A549 (cell line): Measurements from ENCODE around the gene FGF19. TPM values are rescaled to one million over a fixed set of nuclear protein-coding genes. Genes with fewer than 3 reads are reported as not detected.
A peak's percentile ranks its signal among the peaks of the same experiment; 100 is the strongest.

Source experiments
- ATAC-seq, 2 experiments: fragments of 200-7000 bp in 1 of 2; fragments of >200 bp in 1 of 2; cut with Nextera tagmentation in 1 of 2; cut with Tn5 transposase in 1 of 2; 3 replicates each; pipeline versions ENCODE4 v1.8.0 to v1.9.1; 2018 to 2020; ENCODE audit warnings: mild to moderate bottlenecking in 1 of 2, moderate library complexity in 1 of 2
- CTCF ChIA-PET: fragments of 300-600 bp; sonication (Branson Sonifier 250); formaldehyde crosslinking; extraction: SDS; loops from one replicate; lab custom pipeline; 2021; ENCODE audit warnings: antibody characterized with exemption, inconsistent platforms; lab: Yijun Ruan, JAX
- POLR2A ChIA-PET: fragments of 350-600 bp; formaldehyde crosslinking; extraction: SDS; loops from one replicate; lab custom pipeline; 2021; ENCODE audit warnings: antibody characterized with exemption, inconsistent platforms; lab: Yijun Ruan, JAX
- DNase-seq, 2 experiments: peaks; one replicate each; pipeline versions ENCODE4 v3.0.0 to v3.0.0-alpha.2; 2011 to 2016; ENCODE audit warnings: low read depth in 1 of 2, low spot score in 1 of 2
- FAIRE-seq: peaks from 2 replicates; lab custom pipeline; 2011; peaks lifted over from hg19 to GRCh38; lab: Jason Lieb, UNC
- H3K27ac ChIP-seq, 2 experiments: fragments of >200 bp; sonication (Bioruptor Twin); formaldehyde crosslinking; 3 replicates each; pipeline ENCODE4 v1.5.1; 2016 to 2017
- H3K4me1 ChIP-seq: fragments of >200 bp; sonication (Bioruptor Twin); formaldehyde crosslinking; 3 replicates; pipeline ENCODE4 v1.6.1; 2016
- H3K4me2 ChIP-seq: fragments of >200 bp; sonication (Bioruptor Twin); formaldehyde crosslinking; 3 replicates; pipeline ENCODE4 v1.6.1; 2016
- H3K4me3 ChIP-seq: fragments of >200 bp; sonication (Bioruptor Twin); formaldehyde crosslinking; 3 replicates; pipeline ENCODE4 v1.5.1; 2016
- H3K9me3 ChIP-seq: fragments of >200 bp; sonication (Bioruptor Twin); formaldehyde crosslinking; 3 replicates; pipeline ENCODE4 v1.6.1; 2016
- HOXA7 ChIP-seq: fragments of 250-450 bp; sonication (Bioruptor Pico); IDR thresholded peaks from 2 replicates; pipeline ENCODE4 v1.5.0; 2020; ENCODE audit warnings: mild to moderate bottlenecking, moderate library complexity
- HOXB13 ChIP-seq: fragments of 250-450 bp; sonication (Bioruptor Pico); IDR thresholded peaks from 2 replicates; pipeline ENCODE4 v1.5.0; 2020; ENCODE audit warnings: low read depth, mild to moderate bottlenecking, moderate library complexity
- JUNB ChIP-seq: fragments of >200 bp; sonication (Bioruptor Twin); formaldehyde crosslinking; IDR thresholded peaks from 2 replicates; pipeline ENCODE4 v1.6.1; 2016
- MYC ChIP-seq: IDR thresholded peaks from 2 replicates; pipeline ENCODE4 v1.6.1; 2012; ENCODE audit warnings: mild to moderate bottlenecking, inconsistent platforms, low read length, improper control_type of control experiment, borderline replicate concordance
- NFE2L2 ChIP-seq: fragments of 150-350 bp; conservative IDR thresholded peaks from 2 replicates; pipeline ENCODE4 v1.6.1; 2014; ENCODE audit warnings: low read length
- PHF8 ChIP-seq: fragments of 200-600 bp; sonication (generic); IDR thresholded peaks from 2 replicates; pipeline ENCODE4 v1.6.1; 2016; ENCODE audit warnings: low read depth, mild to moderate bottlenecking, antibody characterized with exemption, moderate library complexity, borderline replicate concordance
- POLR2A ChIP-seq: IDR thresholded peaks from 2 replicates; pipeline ENCODE4 v1.6.1; 2012; ENCODE audit warnings: mild to moderate bottlenecking, low read length
- RNF2 ChIP-seq: fragments of 200-600 bp; sonication (generic); IDR thresholded peaks from 2 replicates; pipeline ENCODE4 v1.6.1; 2016; ENCODE audit warnings: low read depth, mild to moderate bottlenecking, antibody characterized with exemption, moderate library complexity, borderline replicate concordance
- TP53 ChIP-seq: fragments of 250-450 bp; sonication (Bioruptor Pico); IDR thresholded peaks from 2 replicates; pipeline ENCODE4 v1.5.0; 2021; ENCODE audit warnings: mild to moderate bottlenecking, moderate library complexity
- ZC3H11A ChIP-seq: fragments of 450-650 bp; IDR thresholded peaks from 2 replicates; pipeline ENCODE4 v1.6.1; 2014; ENCODE audit warnings: antibody characterized with exemption, mild to moderate bottlenecking
- ZSCAN20 ChIP-seq: fragments of 250-450 bp; sonication (Bioruptor Pico); IDR thresholded peaks from 2 replicates; pipeline ENCODE4 v1.8.0; 2022; ENCODE audit warnings: mild to moderate bottlenecking, moderate library complexity
- WGBS: methylation state at CpG from one replicate; pipeline ENCODE4 v1.1.6; 2017; ENCODE audit errors: missing lambda C conversion rate; 5-methylcytosine and 5-hydroxymethylcytosine counted together
- polyA plus RNA-seq, 4 experiments: library from polyadenylated mRNA; depleted of rRNA in 3 of 4; stranded (reverse); fragments of >200 nt; fragmentation: RNase III in 1 of 4; extraction: RNeasy Plus Mini Kit Qiagen cat#74134 plus additional on column Dnase treatment in 1 of 4; gene quantifications; 2 replicates in 3 of 4; 3 replicates in 1 of 4; pipeline ENCODE4 v1.2.3, GENCODE V29; 2011 to 2017
- TF ChIP-seq, protein P1 (sequence below): fragments of 150-350 bp; IDR thresholded peaks from 2 replicates; pipeline ENCODE4 v1.6.1; 2014; ENCODE audit warnings: low read depth, mild to moderate bottlenecking, low read length
- TF ChIP-seq, protein P2 (sequence below): fragments of 250-450 bp; sonication (Bioruptor Pico); IDR thresholded peaks from 2 replicates; pipeline ENCODE4 v1.5.0; 2020; ENCODE audit warnings: low read depth, mild to moderate bottlenecking, moderate library complexity
- TF ChIP-seq, protein P3 (sequence below): fragments of 450-650 bp; IDR thresholded peaks from 2 replicates; pipeline ENCODE4 v1.6.1; 2014; ENCODE audit warnings: antibody characterized with exemption
- TF ChIP-seq, protein P4 (sequence below): fragments of 200-600 bp; sonication (generic); IDR thresholded peaks from 2 replicates; pipeline ENCODE4 v1.6.1; 2016; ENCODE audit warnings: antibody characterized with exemption, mild to moderate bottlenecking, moderate library complexity
- TF ChIP-seq, protein P5 (sequence below): IDR thresholded peaks from 2 replicates; pipeline ENCODE4 v1.6.1; 2012
- TF ChIP-seq, protein P6 (sequence below): IDR thresholded peaks from 2 replicates; pipeline ENCODE4 v1.6.1; 2012

The FGF19 gene
- polyA plus RNA-seq, 2 of the 4 experiments (the other 2 are of a cell fraction) = 0.05 to 0.31 TPM

DNA sequence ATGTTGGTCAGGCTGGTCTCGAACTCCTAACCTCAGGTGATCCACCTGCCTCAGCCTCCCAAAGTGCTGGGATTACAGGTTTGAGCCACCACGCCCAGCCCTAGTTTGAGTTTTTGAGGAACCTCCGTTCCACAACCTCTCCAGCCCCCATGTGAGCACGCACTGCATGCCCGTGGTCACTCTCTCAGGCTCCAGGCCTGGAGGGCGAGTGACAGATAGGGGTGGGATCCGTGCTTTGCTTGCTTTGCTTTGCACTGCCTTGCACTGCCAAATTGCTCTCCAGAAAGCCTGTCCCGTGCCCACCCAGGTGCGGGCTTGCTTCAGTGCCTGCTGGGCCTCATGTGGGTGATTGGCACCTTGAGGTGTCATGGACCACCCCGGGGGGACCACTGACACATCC lies 41.4 kb upstream of the FGF19 start:
- no peak for FAIRE-seq
- CTCF ChIA-PET = no interaction called here
- Histone ChIP-seq H3K4me2 (no peak overlapping the region), H3K9me3 (no peaks in the 10 kb centered on the region), H3K27ac (no peak overlapping the region), H3K4me1 (peaks cover 7% of the 10 kb centered on the region; the same call in 1 of the 3 replicates)
- WGBS = 96% methylated on average over 7 of the region's 10 CpGs
- ATAC-seq = no peak
- no peak for DNase-seq
- TF ChIP-seq, protein P1, sequence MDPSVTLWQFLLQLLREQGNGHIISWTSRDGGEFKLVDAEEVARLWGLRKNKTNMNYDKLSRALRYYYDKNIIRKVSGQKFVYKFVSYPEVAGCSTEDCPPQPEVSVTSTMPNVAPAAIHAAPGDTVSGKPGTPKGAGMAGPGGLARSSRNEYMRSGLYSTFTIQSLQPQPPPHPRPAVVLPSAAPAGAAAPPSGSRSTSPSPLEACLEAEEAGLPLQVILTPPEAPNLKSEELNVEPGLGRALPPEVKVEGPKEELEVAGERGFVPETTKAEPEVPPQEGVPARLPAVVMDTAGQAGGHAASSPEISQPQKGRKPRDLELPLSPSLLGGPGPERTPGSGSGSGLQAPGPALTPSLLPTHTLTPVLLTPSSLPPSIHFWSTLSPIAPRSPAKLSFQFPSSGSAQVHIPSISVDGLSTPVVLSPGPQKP = no peak
- no peak for TF ChIP-seq RNF2
- no peak for TF ChIP-seq TP53
- TF ChIP-seq, protein P2, sequence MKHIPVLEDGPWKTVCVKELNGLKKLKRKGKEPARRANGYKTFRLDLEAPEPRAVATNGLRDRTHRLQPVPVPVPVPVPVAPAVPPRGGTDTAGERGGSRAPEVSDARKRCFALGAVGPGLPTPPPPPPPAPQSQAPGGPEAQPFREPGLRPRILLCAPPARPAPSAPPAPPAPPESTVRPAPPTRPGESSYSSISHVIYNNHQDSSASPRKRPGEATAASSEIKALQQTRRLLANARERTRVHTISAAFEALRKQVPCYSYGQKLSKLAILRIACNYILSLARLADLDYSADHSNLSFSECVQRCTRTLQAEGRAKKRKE (CRISPR knock-in tag) = no peak
- TF ChIP-seq HOXA7 = no peak
- TF ChIP-seq, all 56 proteins: peak for 0
- no peak overlapping the region for H3K4me3 ChIP-seq
- POLR2A ChIA-PET = no interaction called here

DNA sequence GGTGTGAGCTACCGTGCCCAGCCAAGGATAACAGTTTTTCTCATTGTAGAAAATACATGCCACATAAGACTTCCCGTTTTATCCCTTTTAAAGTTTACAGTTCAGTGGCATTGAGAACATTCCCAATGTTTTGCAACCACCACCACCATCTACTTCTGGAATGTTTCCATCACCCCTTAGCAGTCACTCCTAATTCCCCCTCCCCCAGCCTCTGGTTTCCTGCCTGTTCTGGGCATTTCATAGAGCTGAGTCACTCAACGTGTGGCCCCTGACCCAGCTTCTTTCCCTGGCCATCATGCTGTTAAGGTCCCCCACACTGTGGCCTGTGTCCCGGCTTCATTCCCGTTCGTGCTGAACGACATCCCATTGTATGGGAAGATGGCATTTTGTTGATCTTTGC lies 40.6 kb upstream of the FGF19 start:
- Histone ChIP-seq H3K27ac (0 out of 6 replicates have a peak overlapping the region, but pooled peaks of 1 of the 2 experiments have one; percentile 2), H3K4me3 (no peak overlapping the region), H3K4me2 (no peak overlapping the region), H3K9me3 (no peaks in the 10 kb centered on the region), H3K4me1 (peaks cover 7% of the 10 kb centered on the region; the same call in 1 of the 3 replicates)
- ATAC-seq (peak in 1 of 2 experiments; percentile 26; a peak in 1 of 6 replicates), FAIRE-seq (no peak), DNase-seq (peak in 1 of 2 experiments; percentile 16)
- ChIA-PET CTCF (interaction anchor here (0.5 kb wide), 1 partner anchor 116 kb away, joined by 3 read pairs; no protein-coding TSS in a partner anchor), POLR2A (no interaction called here)
- TF ChIP-seq MYC (no peak), ZSCAN20 (CRISPR knock-in tag) (no peak), POLR2A (no peak), HOXB13 (CRISPR knock-in tag) (no peak), PHF8 (no peak), JUNB (no peak), ZC3H11A (no peak), NFE2L2 (no peak)
- TF ChIP-seq, protein P3, sequence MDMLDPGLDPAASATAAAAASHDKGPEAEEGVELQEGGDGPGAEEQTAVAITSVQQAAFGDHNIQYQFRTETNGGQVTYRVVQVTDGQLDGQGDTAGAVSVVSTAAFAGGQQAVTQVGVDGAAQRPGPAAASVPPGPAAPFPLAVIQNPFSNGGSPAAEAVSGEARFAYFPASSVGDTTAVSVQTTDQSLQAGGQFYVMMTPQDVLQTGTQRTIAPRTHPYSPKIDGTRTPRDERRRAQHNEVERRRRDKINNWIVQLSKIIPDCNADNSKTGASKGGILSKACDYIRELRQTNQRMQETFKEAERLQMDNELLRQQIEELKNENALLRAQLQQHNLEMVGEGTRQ = no peak
- TF ChIP-seq, protein P4, sequence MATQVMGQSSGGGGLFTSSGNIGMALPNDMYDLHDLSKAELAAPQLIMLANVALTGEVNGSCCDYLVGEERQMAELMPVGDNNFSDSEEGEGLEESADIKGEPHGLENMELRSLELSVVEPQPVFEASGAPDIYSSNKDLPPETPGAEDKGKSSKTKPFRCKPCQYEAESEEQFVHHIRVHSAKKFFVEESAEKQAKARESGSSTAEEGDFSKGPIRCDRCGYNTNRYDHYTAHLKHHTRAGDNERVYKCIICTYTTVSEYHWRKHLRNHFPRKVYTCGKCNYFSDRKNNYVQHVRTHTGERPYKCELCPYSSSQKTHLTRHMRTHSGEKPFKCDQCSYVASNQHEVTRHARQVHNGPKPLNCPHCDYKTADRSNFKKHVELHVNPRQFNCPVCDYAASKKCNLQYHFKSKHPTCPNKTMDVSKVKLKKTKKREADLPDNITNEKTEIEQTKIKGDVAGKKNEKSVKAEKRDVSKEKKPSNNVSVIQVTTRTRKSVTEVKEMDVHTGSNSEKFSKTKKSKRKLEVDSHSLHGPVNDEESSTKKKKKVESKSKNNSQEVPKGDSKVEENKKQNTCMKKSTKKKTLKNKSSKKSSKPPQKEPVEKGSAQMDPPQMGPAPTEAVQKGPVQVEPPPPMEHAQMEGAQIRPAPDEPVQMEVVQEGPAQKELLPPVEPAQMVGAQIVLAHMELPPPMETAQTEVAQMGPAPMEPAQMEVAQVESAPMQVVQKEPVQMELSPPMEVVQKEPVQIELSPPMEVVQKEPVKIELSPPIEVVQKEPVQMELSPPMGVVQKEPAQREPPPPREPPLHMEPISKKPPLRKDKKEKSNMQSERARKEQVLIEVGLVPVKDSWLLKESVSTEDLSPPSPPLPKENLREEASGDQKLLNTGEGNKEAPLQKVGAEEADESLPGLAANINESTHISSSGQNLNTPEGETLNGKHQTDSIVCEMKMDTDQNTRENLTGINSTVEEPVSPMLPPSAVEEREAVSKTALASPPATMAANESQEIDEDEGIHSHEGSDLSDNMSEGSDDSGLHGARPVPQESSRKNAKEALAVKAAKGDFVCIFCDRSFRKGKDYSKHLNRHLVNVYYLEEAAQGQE = no peak
- TF ChIP-seq, protein P5, sequence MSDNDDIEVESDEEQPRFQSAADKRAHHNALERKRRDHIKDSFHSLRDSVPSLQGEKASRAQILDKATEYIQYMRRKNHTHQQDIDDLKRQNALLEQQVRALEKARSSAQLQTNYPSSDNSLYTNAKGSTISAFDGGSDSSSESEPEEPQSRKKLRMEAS = no peak
- TF ChIP-seq, protein P6, sequence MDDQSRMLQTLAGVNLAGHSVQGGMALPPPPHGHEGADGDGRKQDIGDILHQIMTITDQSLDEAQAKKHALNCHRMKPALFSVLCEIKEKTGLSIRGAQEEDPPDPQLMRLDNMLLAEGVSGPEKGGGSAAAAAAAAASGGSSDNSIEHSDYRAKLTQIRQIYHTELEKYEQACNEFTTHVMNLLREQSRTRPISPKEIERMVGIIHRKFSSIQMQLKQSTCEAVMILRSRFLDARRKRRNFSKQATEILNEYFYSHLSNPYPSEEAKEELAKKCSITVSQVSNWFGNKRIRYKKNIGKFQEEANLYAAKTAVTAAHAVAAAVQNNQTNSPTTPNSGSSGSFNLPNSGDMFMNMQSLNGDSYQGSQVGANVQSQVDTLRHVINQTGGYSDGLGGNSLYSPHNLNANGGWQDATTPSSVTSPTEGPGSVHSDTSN = no peak
- WGBS = 63% methylated on average over 7 of the region's 7 CpGs
